Nephron progenitor cell (in vitro differentiated cells): ENCODE measurements around the gene KRT3.

ENCODE experiments used
- DNase-seq: peaks from one replicate; pipeline ENCODE4 v3.0.0; 2021
- H3K27ac Mint-ChIP-seq: 2 replicates; pipeline ENCODE4 v1.8.0; 2021; ENCODE audit warnings: mild to moderate bottlenecking, moderate library complexity, mixed read lengths
- H3K27me3 Mint-ChIP-seq: 2 replicates; pipeline ENCODE4 v1.8.0; 2021; ENCODE audit warnings: mild to moderate bottlenecking, low read depth, mixed read lengths; ENCODE audit not compliant: poor library complexity
- H3K36me3 Mint-ChIP-seq: 2 replicates; pipeline ENCODE4 v1.8.0; 2021; ENCODE audit warnings: low read depth, mixed read lengths
- H3K4me1 Mint-ChIP-seq: 2 replicates; pipeline ENCODE4 v1.8.0; 2021; ENCODE audit warnings: mixed read lengths
- H3K4me3 Mint-ChIP-seq: 2 replicates; pipeline ENCODE4 v1.8.0; 2021; ENCODE audit warnings: mild to moderate bottlenecking, moderate library complexity, mixed read lengths
- H3K9me3 Mint-ChIP-seq: 2 replicates; pipeline ENCODE4 v1.8.0; 2021; ENCODE audit warnings: mild to moderate bottlenecking, moderate library complexity, mixed read lengths
- TF ChIP-seq, protein P1 (sequence below): fragments of 200-600 bp; sonication (generic); IDR thresholded peaks from 2 replicates; pipeline ENCODE4 v1.5.0; 2021; ENCODE audit warnings: antibody characterized with exemption

The KRT3 gene

DNA sequence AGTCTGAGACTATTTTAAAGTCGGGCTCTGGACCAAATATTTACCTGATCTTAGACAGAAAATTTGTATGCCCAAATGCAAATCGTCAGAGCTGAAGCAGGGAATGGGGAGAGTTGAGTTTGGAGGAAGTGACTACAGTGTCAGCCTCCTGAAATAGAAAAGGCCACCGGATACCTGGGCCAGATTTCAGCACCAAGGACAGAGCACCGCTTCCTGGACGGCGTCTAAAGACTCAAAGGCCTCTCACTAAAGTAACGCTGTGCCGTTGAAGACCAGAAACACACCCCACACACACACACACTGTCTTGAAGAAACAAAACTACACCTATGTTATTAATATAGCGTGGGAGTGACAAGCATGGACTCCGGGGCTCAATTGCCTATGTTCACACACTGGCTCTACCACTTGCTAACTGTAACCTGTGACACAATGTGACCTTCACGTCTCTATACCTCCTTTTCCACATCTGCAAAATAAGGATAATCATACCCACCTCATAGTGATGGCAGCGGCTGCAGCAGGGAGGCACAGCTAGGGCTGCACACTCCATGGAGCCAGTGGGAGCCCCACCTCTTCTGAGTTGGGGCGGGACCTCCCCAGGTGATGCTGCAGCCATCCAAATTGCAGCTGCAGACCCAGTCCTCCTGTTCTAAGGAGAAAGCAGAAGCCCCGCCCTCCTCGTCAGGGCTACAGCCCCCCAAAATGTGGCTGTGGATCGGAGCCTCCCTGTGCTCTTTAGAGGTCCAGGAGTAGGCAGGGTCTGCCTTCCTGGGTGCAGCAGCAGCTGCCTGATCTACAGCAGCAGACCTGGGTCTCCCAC, 54.3 kb downstream of the KRT3 start:
- Mint-ChIP-seq H3K4me1 (no peaks in the 10 kb centered on the region), H3K27ac (no peak overlapping the region), H3K9me3 (no peaks in the 10 kb centered on the region), H3K36me3 (no peaks in the 10 kb centered on the region), H3K27me3 (peaks cover 63% of the 10 kb centered on the region), H3K4me3 (no peak overlapping the region)
- peak; percentile 94 for DNase-seq
- TF ChIP-seq, protein P1, sequence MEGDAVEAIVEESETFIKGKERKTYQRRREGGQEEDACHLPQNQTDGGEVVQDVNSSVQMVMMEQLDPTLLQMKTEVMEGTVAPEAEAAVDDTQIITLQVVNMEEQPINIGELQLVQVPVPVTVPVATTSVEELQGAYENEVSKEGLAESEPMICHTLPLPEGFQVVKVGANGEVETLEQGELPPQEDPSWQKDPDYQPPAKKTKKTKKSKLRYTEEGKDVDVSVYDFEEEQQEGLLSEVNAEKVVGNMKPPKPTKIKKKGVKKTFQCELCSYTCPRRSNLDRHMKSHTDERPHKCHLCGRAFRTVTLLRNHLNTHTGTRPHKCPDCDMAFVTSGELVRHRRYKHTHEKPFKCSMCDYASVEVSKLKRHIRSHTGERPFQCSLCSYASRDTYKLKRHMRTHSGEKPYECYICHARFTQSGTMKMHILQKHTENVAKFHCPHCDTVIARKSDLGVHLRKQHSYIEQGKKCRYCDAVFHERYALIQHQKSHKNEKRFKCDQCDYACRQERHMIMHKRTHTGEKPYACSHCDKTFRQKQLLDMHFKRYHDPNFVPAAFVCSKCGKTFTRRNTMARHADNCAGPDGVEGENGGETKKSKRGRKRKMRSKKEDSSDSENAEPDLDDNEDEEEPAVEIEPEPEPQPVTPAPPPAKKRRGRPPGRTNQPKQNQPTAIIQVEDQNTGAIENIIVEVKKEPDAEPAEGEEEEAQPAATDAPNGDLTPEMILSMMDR = no peak

DNA sequence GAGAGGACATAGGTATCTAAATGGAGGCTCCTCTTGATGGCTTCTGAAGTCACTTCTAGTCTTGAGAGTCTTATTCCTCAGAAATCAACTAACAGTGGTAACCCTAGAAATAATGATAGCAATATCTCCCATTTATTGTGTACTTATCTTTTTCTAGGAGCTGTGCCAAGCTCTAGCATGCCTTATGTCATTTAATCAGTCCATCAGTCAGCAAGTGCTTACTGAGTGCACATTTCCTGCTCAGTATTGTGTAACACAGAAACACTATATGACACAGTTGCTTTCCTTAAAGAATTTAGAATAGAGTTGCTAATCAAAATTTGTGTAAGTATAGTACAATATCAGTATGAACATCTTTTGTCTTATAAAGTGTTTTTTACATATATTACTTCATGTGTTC, 55.3 kb downstream of the KRT3 start:
- Mint-ChIP-seq H3K4me3 (no peak overlapping the region), H3K4me1 (no peaks in the 10 kb centered on the region), H3K27me3 (peaks cover 62% of the 10 kb centered on the region), H3K9me3 (no peaks in the 10 kb centered on the region), H3K27ac (no peak overlapping the region), H3K36me3 (no peaks in the 10 kb centered on the region)
- TF ChIP-seq, protein P1 = no peak
- DNase-seq = no peak

DNA sequence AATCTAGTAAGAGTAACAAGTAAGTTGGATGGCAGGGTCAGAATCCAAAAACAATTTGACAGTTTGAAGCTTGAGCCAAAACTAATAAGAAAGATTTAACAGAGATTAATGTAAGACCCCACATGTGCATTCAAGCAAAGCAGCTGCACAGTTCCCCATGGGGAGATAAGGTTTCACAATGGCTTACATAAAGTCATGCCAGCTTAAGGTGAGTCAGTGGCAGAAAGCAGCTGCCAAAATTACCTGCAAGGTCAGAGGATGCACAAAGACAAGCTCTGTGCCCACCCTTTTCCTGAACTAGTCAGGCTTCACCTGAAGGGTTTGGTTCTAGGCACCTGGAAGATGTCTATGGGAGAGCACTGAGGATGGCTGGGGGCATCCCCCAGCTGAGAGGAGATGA, 56.0 kb downstream of the KRT3 start:
- Mint-ChIP-seq H3K4me3 (no peak overlapping the region), H3K9me3 (no peaks in the 10 kb centered on the region), H3K27me3 (peaks cover 62% of the 10 kb centered on the region), H3K36me3 (no peaks in the 10 kb centered on the region), H3K27ac (no peak overlapping the region), H3K4me1 (no peaks in the 10 kb centered on the region)
- TF ChIP-seq, protein P1 = no peak
- DNase-seq = no peak
